DMS153 treated with DMSO at 0.1 percent for 48 hours (cell line): ENCODE results near the gene C13orf42.

Source experiments
- DNase-seq: peaks from one replicate; lab custom pipeline; 2025; ENCODE audit not compliant: unreplicated experiment; lab: John Stamatoyannopoulos, UW

Gene C13orf42

GRCh38 chr13:51067210-51067701, 43.8 kb downstream of the C13orf42 start:
- no peak for DNase-seq

DNA sequence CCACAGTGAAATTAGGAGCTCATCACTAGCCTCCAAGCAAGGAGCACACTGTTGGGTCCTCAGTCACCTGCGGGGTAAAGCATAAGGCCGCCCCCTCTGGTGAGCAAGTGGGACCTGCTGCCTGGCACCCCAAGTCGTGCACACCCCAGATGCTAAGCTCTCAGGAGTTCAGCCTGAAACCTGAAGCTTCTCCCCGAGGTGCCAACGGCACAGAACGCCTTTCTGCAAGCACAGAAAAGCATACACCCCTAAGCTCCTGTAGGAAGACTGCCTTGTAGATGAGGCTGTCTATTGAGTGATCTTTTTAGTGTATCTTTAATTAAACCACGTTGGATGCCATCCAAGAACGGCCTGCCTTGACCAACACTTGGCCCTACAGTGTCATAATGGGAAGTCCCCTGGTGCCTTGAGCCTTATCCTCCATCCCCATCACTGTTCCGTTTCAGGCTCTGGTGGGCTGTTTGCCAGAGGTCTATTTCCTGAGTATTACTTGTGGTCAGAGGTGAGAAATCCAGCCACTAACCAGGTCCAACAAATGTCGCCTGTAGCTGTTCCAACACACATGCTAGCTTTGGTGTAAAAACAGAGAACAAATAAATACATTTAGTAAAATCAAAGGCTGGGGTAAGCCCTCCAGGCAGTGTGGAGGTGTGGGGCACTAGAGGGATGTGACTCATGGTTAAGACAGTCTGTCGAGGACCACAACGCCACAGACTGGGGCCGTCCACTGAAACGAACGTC, 44.8 kb downstream of the C13orf42 start:
- no peak for DNase-seq

- DNase-seq = no peak
Measured at GRCh38 chr13:51065372-51066090, 45.5 kb downstream of the C13orf42 start.

- no peak for DNase-seq
Measured at GRCh38 chr13:51064753-51065152, 46.3 kb downstream of the C13orf42 start.

DNA sequence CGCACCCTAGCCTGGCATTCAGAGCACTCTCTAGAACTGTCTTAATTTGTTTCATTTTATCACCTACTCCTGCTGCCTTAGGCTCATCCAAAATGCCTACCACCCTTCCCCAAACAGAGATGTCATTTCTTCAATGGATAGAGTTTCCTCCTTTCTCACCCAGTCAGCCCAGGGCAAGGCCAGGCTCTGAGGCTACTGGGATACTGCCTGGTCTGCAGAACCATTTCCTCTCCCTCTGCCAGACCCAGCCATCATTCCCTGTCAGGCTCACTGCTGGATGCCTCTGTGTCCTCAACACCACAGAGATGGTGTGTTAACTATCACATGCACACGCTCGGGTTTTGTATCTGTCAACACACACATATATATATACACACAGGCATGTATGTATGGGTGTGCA, 47.2 kb downstream of the C13orf42 start:
- no peak for DNase-seq

- no peak for DNase-seq
Measured at GRCh38 chr13:51058461-51059167, 52.5 kb downstream of the C13orf42 start.

DNA sequence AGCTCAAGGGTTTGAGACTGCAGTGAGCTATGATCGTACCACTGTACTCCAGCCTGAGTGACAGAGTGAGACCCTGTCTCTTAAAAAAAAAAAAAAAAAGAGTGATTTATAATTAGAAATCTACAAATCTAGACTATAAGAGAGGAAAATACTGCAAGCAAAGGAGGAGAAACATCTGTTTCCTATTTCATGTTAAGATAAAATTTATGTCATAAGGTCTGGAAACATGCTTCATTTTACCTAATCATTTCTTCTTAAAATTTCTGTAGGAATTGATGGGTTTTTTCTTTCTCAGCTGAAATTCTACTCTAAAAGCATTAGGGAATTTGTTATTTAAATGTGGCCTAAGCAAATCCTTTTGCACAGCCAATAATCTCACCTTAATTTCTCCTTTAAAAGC, 53.2 kb downstream of the C13orf42 start:
- DNase-seq = no peak

GRCh38 chr13:51057001-51057400, 54.1 kb downstream of the C13orf42 start:
- no peak for DNase-seq

DNA sequence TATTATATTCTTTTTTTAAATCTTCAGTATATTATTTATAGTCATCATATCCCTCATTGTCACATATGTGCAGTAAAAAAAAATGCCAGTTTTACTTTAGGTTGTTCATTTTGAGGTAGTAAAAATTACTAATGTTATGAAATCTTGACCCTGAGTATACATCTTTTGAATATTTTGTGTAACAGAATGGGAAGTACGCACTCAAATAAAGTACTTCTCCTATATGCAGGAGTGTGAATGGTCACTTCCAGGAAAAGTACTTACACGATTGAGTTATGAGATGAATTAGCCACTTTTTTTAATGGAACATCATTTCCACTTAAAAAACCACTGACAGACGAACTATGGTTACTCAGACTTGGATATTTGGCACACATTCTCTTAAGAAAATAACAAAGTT, 58.5 kb downstream of the C13orf42 start:
- no peak for DNase-seq

DNA sequence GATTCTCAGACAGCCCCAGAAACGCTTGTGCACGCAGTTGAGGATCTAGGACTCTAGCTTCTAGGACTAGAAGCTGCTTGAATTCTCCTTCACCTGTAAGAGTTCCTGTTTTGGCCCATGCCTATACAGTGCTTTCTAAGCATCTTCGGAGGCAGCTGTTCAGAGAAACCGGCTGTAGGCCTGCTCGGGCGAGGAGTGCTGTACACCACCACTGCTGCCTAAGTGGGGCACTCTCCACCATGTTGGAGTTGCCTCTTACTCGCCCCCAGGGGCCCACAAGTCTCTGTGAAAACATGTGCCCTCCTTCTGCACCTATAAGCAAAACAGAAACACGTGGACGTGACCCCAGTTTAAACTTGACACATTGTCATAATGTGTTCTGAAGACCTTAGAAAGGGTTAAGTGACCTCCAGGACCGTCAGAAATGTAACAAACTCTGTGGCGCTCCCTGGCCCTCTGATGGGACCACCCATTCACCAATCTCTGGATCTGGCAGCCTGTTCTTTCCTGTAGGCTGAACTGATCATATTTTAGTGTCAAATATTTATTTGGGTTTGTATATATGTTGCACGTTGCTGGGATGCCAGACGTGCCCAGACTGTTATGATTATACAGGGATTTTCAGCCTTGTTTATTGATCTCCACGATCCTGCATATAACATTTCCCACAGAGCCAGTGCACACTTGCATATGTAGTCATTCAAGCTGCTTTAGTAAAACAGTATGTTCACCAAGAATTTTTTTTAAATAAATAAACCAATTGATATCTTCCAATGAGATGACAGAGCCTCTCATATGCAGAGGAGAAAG, 60.8 kb downstream of the C13orf42 start:
- no peak for DNase-seq

GRCh38 chr13:51048616-51049015, 62.5 kb downstream of the C13orf42 start:
- DNase-seq = no peak

DNA sequence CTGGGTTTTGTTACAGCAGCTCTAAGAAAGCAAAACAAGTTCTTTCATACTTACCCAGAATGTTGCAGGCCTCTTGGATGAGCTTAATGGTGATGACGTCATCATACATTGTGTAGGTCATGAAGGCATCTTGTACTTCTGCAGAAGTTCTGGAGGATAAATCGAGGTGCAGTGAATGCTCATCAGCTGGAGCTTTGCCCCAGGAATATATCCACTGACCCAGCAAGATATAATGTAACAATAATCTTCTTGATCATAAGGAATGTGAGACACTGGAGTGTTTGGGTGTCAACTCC, 63.0 kb downstream of the C13orf42 start:
- no peak for DNase-seq

GRCh38 chr13:51047434-51048165, 63.5 kb downstream of the C13orf42 start:
- no peak for DNase-seq

- no peak for DNase-seq
Measured at GRCh38 chr13:51045451-51045850, 65.6 kb downstream of the C13orf42 start.

DNA sequence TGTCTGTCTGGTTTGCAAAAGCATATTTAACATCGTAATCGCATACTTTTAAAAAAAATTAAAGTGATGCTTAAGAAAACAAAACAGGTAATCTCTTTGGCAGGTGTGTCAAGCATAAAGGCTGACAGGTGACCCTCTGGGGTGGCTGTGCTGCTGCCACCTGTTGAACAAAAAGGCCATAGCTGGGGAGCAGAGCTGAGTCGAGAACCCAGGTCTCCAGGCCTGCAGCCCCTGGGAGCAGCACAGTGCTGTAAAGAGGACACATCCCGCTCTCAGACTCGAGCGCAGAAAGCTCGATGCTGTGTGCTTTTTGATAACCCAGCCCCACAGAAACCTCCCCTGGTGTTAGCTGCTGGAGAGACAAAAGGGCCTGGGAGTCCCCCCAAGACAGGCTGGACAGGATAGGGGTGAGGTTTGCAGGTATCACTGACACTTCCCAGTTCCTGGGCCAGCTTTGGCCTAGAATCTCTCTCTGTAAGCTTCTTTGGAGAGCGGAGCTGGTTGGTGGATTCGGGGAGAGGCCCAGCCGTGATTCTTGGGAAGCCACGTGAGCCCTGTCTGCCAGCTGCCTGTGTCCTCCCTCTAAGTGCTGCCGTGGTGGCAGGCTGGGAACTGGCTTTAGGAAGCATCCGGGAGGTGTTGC, 66.9 kb downstream of the C13orf42 start:
- DNase-seq = no peak

- no peak for DNase-seq
Measured at GRCh38 chr13:51043310-51043709, 67.8 kb downstream of the C13orf42 start.

GRCh38 chr13:51041710-51042109, 69.4 kb downstream of the C13orf42 start:
- no peak for DNase-seq

GRCh38 chr13:51041126-51041525, 69.9 kb downstream of the C13orf42 start:
- no peak for DNase-seq

GRCh38 chr13:51040431-51040830, 70.6 kb downstream of the C13orf42 start:
- DNase-seq = no peak

DNA sequence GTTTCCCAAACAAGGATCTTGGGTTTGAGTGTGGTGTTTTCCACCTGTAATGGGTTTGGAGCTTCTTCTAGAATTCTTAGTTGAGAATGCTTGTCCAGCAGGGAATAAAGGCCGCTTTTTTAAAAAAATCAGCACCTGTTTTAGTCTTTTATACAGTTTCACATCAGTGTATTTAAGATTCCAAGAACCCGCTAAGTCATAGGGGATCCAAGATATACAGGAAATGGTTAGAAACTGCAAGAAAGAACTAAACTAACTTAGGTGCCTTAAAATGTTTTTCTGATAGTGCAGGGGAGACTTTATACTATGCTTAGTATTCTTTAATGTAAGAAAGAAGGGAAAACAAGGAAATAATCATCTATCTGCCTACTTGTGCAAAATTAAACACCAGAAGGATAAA, 74.7 kb downstream of the C13orf42 start:
- no peak for DNase-seq
